ENCODE measurements around the gene MOBP.
"Not testable (repeated sequence)": the region's sequence is repeated elsewhere in the genome, so short reads cannot be mapped to it uniquely, and the experiment has no call there.

MOBP gene

GRCh38 chr3:39456159-39456558 is 11.3 kb upstream of the MOBP start:
- Histone ChIP-seq H3K4me3 (ENCODE audit: low read depth, low read length) (no peak overlapping the region), H3K9me3 (no peaks in the 10 kb centered on the region), H3K36me3 (no peaks in the 10 kb centered on the region), H3K27me3 (no peaks in the 10 kb centered on the region), H3K4me1 (no peaks in the 10 kb centered on the region)
- TF ChIP-seq CTCF (IDR thresholded peaks at IDR 0.05; ENCODE audit: low read depth, low read length), result no peak
- no peak for DNase-seq

- H3K4me3 ChIP-seq (ENCODE audit: low read depth, low read length), result no peak overlapping the region
- no peaks in the 10 kb centered on the region for H3K9me3 ChIP-seq
- no peak for TF ChIP-seq CTCF (IDR thresholded peaks at IDR 0.05; ENCODE audit: low read depth, low read length)
- DNase-seq, result no peak
- no peaks in the 10 kb centered on the region for H3K36me3 ChIP-seq
- H3K4me1 ChIP-seq, result no peaks in the 10 kb centered on the region
- no peaks in the 10 kb centered on the region for H3K27me3 ChIP-seq
Observed at GRCh38 chr3:39457361-39457760, 10.1 kb upstream of the MOBP start.

GRCh38 chr3:39458579-39458978 is 8.9 kb upstream of the MOBP start:
- H3K9me3 ChIP-seq, result not testable (repeated sequence)

GRCh38 chr3:39460677-39461076 is 6.8 kb upstream of the MOBP start:
- no peak for TF ChIP-seq CTCF (IDR thresholded peaks at IDR 0.05; ENCODE audit: low read depth, low read length)
- DNase-seq, result no peak
- Histone ChIP-seq H3K4me3 (ENCODE audit: low read depth, low read length) (no peak overlapping the region), H3K4me1 (no peaks in the 10 kb centered on the region), H3K36me3 (no peaks in the 10 kb centered on the region), H3K27me3 (no peaks in the 10 kb centered on the region), H3K9me3 (no peaks in the 10 kb centered on the region)

More at GRCh38 chr3:39458579-39458978, 8.9 kb upstream of the MOBP start:
- not testable (repeated sequence) for H3K4me1 ChIP-seq; H3K36me3 ChIP-seq; H3K4me3 ChIP-seq (ENCODE audit: low read depth, low read length); DNase-seq; H3K27me3 ChIP-seq

GRCh38 chr3:39463269-39463668 is 4.2 kb upstream of the MOBP start:
- Histone ChIP-seq H3K4me1 (no peaks in the 10 kb centered on the region), H3K4me3 (ENCODE audit: low read depth, low read length) (no peak overlapping the region), H3K36me3 (no peaks in the 10 kb centered on the region), H3K9me3 (no peaks in the 10 kb centered on the region), H3K27me3 (no peaks in the 10 kb centered on the region)
- no peak for TF ChIP-seq CTCF (IDR thresholded peaks at IDR 0.05; ENCODE audit: low read depth, low read length)
- no peak for DNase-seq

- H3K36me3 ChIP-seq, result no peaks in the 10 kb centered on the region
- no peak for DNase-seq
- H3K4me1 ChIP-seq, result no peaks in the 10 kb centered on the region
- no peaks in the 10 kb centered on the region for H3K9me3 ChIP-seq
- H3K27me3 ChIP-seq, result no peaks in the 10 kb centered on the region
- TF ChIP-seq CTCF (IDR thresholded peaks at IDR 0.05; ENCODE audit: low read depth, low read length), result no peak
- no peak overlapping the region for H3K4me3 ChIP-seq (ENCODE audit: low read depth, low read length)
Observed at GRCh38 chr3:39466988-39467387, 492 bp upstream of the MOBP start.

GRCh38 chr3:39468108-39468436 is 592 bp downstream of the MOBP start:
- no peak for TF ChIP-seq CTCF (IDR thresholded peaks at IDR 0.05; ENCODE audit: low read depth, low read length)
- Histone ChIP-seq H3K36me3 (no peaks in the 10 kb centered on the region), H3K27me3 (no peaks in the 10 kb centered on the region), H3K4me1 (no peaks in the 10 kb centered on the region), H3K9me3 (no peaks in the 10 kb centered on the region), H3K4me3 (ENCODE audit: low read depth, low read length) (no peak overlapping the region)
- no peak for DNase-seq

Measured in BE2C (cell line).